Uterus (tissue), 4 donors: ENCODE data around the gene TEX264. TPM values are rescaled to one million over a fixed set of nuclear protein-coding genes. Genes with fewer than 3 reads are reported as not detected.

Experiments
- DNase-seq, 2 donors: peaks; one replicate each; pipeline ENCODE4 v3.0.0-alpha.2; 2019 to 2020
- H3K27ac ChIP-seq, 2 donors: fragments of 200-600 bp; sonication (generic); 1 replicate in 1 of 2; 2 replicates in 1 of 2; pipeline ENCODE4 v1.5.1; 2016 to 2018
- H3K27me3 ChIP-seq, 2 donors: fragments of 200-600 bp; sonication (generic); one replicate each; pipeline ENCODE4 v1.5.1; 2018 to 2019; ENCODE audit warnings: control low read depth in 1 of 2
- H3K36me3 ChIP-seq, 2 donors: fragments of 200-600 bp; sonication (generic); one replicate each; pipeline ENCODE4 v1.5.1; 2019; ENCODE audit warnings: control low read depth in 1 of 2
- H3K4me1 ChIP-seq, 2 donors: fragments of 200-600 bp; sonication (generic); one replicate each; pipeline ENCODE4 v1.5.1; 2018 to 2019; ENCODE audit warnings: control low read depth in 1 of 2
- H3K4me3 ChIP-seq, 2 donors: fragments of 200-600 bp; sonication (generic); 1 replicate in 1 of 2; 2 replicates in 1 of 2; pipeline ENCODE4 v1.5.1; 2018 to 2019; ENCODE audit warnings: mild to moderate bottlenecking in 1 of 2
- H3K9me3 ChIP-seq, 2 donors: fragments of 200-600 bp; sonication (generic); one replicate each; pipeline ENCODE4 v1.5.1; 2019; ENCODE audit warnings: control low read depth in 1 of 2
- POLR2A ChIP-seq, 2 donors: fragments of 450-650 bp; IDR thresholded peaks; one replicate each; pipeline ENCODE4 v1.6.1; 2016; ENCODE audit warnings: antibody characterized with exemption in 2 of 2, mild to moderate bottlenecking in 1 of 2, moderate library complexity in 1 of 2
- intact Hi-C: fragments of 100-400 bp; cut with DNase I; formaldehyde crosslinking; loops from one replicate; pipeline ENCODE4 v1.15.1; 2023; ENCODE audit warnings: low total_unique reads
- total RNA-seq, 4 donors: library from RNA; depleted of rRNA in 3 of 4; stranded (reverse); fragments of >200 nt in 3 of 4; gene quantifications; one replicate each; pipeline versions ENCODE4 v1.1.0 to v1.2.4, GENCODE V29; 2014 to 2023
- TF ChIP-seq, protein P1 (sequence below), 4 experiments: fragments of 200-600 bp in 2 of 4; fragments of 450-650 bp in 2 of 4; sonication (generic) in 2 of 4; IDR thresholded peaks; one replicate each; pipeline ENCODE4 v1.5.1; 2016 to 2019; ENCODE audit warnings: antibody characterized with exemption in 4 of 4, mild to moderate bottlenecking in 2 of 4, moderate library complexity in 1 of 4
- donor health status: DM: yes; HTN: yes; CAD: no.

The TEX264 gene
- total RNA-seq, 4 donors from 2014 or later = 35.3 to 74.8 (median 48.8) TPM

DNA sequence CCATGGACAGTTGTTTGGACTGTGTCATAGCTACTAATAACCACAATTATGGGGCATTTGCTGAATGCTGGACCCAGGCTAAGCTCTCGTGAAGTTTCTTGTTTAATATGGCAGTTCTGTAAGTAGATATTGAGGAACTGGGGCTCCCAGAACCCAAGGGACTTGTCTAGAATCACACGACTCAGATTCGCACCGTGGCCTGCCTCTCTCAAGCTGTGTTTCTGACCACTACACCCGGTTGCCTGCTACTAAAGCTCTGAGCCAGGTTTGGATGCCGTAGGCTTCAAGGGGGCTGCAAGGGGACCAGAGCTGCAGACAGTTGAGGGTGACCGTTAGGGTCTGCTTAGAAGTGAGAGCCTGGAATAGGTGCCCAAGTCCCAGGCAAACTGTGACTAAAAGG lies 11.5 kb downstream of the TEX264 start:
- H3K36me3 ChIP-seq = no peaks in the 10 kb centered on the region

GRCh38 chr3:51683566-51683965 lies 12.5 kb downstream of the TEX264 start:
- no peak for DNase-seq
- intact Hi-C loops = no loop called here
- Histone ChIP-seq H3K36me3 (no peaks in the 10 kb centered on the region), H3K9me3 (no peaks in the 10 kb centered on the region), H3K27ac (no peak overlapping the region), H3K4me3 (no peak overlapping the region), H3K27me3 (no peaks in the 10 kb centered on the region), H3K4me1 (no peaks in the 10 kb centered on the region)
- TF ChIP-seq POLR2A (IDR thresholded peaks at IDR 0.05) = no peak
- TF ChIP-seq, protein P1, sequence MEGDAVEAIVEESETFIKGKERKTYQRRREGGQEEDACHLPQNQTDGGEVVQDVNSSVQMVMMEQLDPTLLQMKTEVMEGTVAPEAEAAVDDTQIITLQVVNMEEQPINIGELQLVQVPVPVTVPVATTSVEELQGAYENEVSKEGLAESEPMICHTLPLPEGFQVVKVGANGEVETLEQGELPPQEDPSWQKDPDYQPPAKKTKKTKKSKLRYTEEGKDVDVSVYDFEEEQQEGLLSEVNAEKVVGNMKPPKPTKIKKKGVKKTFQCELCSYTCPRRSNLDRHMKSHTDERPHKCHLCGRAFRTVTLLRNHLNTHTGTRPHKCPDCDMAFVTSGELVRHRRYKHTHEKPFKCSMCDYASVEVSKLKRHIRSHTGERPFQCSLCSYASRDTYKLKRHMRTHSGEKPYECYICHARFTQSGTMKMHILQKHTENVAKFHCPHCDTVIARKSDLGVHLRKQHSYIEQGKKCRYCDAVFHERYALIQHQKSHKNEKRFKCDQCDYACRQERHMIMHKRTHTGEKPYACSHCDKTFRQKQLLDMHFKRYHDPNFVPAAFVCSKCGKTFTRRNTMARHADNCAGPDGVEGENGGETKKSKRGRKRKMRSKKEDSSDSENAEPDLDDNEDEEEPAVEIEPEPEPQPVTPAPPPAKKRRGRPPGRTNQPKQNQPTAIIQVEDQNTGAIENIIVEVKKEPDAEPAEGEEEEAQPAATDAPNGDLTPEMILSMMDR (IDR thresholded peaks at IDR 0.05) = no peak

More for the DNA sequence above, 11.5 kb downstream of the TEX264 start:
- no peak for DNase-seq
- intact Hi-C loops = no loop called here
- TF ChIP-seq, protein P1 (IDR thresholded peaks at IDR 0.05) = no peak
- TF ChIP-seq POLR2A (IDR thresholded peaks at IDR 0.05) = no peak
- Histone ChIP-seq H3K27ac (no peak overlapping the region), H3K9me3 (no peaks in the 10 kb centered on the region), H3K27me3 (no peaks in the 10 kb centered on the region), H3K4me1 (no peaks in the 10 kb centered on the region), H3K4me3 (no peak overlapping the region)

GRCh38 chr3:51684971-51685751 lies 14.1 kb downstream of the TEX264 start:
- Histone ChIP-seq H3K27ac (peak overlapping the region; percentile 66 to 69), H3K4me1 (no peaks in the 10 kb centered on the region), H3K27me3 (no peaks in the 10 kb centered on the region), H3K4me3 (no peak overlapping the region), H3K9me3 (no peaks in the 10 kb centered on the region), H3K36me3 (no peaks in the 10 kb centered on the region)
- TF ChIP-seq, protein P1 (IDR thresholded peaks at IDR 0.05) = peak in 2 of 4 experiments; percentile 3 to 36
- TF ChIP-seq POLR2A (IDR thresholded peaks at IDR 0.05) = no peak
- peak in 1 of 2 donors; percentile 61 for DNase-seq
- intact Hi-C loops = no loop called here

- H3K27ac ChIP-seq = peak overlapping the region; percentile 66 to 69
- intact Hi-C loops = no loop called here
- H3K4me1 ChIP-seq = no peaks in the 10 kb centered on the region
- no peaks in the 10 kb centered on the region for H3K9me3 ChIP-seq
- TF ChIP-seq, protein P1 (IDR thresholded peaks at IDR 0.05) = no peak
- no peak for TF ChIP-seq POLR2A (IDR thresholded peaks at IDR 0.05)
- H3K4me3 ChIP-seq = no peak overlapping the region
- H3K27me3 ChIP-seq = no peaks in the 10 kb centered on the region
- no peaks in the 10 kb centered on the region for H3K36me3 ChIP-seq
- no peak for DNase-seq
Observed at GRCh38 chr3:51686056-51686455, 15.0 kb downstream of the TEX264 start.

DNA sequence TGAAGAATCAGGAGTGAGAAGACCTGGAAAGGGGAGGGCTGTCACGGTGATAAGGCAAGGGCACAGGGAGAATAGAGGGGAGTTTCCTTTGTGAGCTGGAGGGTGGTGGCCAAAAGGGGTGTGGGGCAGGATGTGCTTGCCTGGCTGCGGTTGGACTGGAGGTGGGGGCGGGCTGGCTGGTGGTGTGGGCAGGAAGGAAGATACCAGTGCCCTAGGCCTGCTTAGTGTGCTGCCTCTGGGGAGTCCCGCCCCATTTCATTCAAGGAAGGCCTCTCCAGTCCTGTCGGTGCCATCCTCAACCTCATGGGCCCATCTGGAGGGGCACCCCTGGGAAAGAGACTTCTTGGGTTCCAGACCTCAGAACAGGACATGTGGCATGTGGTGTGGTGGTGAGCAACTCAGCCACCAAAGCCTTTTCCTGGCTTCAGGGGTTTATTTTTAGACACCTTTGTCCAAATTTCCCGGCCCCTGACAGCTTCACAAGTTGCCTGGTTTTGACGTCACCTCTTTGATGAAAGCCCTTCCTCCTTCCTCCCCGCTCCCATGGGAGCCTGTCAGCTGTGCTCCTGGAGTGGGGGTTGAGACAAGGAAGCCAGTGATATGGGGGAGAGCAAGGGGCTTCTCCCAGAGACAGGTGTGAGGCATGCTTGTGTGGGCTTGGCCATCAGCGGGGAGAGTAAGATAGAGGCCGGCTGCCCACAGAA lies 15.6 kb downstream of the TEX264 start:
- Histone ChIP-seq H3K4me1 (no peaks in the 10 kb centered on the region), H3K9me3 (no peaks in the 10 kb centered on the region), H3K36me3 (no peaks in the 10 kb centered on the region), H3K4me3 (no peak overlapping the region), H3K27me3 (no peaks in the 10 kb centered on the region), H3K27ac (peak overlapping the region; percentile 66 to 69)
- DNase-seq = peak in 1 of 2 donors; percentile 62
- TF ChIP-seq, protein P1 (IDR thresholded peaks at IDR 0.05) = no peak
- no peak for TF ChIP-seq POLR2A (IDR thresholded peaks at IDR 0.05)
- intact Hi-C loops = no loop called here
